Measurements from ENCODE around the gene PUS1.
"Not testable (repeated sequence)": the region's sequence is repeated elsewhere in the genome, so short reads cannot be mapped to it uniquely, and the experiment has no call there.

The PUS1 gene

GRCh38 chr12:131933387-131933786 lies 4.3 kb downstream of the PUS1 start:
- Mint-ChIP-seq H3K27me3 (no peaks in the 10 kb centered on the region), H3K36me3 (peaks cover 10% of the 10 kb centered on the region), H3K4me3 (no peak overlapping the region), H3K4me1 (ENCODE audit: low read depth) (peaks cover 14% of the 10 kb centered on the region), H3K9me3 (ENCODE audit: low read depth) (no peaks in the 10 kb centered on the region), H3K27ac (no peak overlapping the region)

- peaks cover 10% of the 10 kb centered on the region for H3K36me3 Mint-ChIP-seq
- H3K4me1 Mint-ChIP-seq (ENCODE audit: low read depth), result peaks cover 14% of the 10 kb centered on the region
- H3K27ac Mint-ChIP-seq, result no peak overlapping the region
- no peak overlapping the region for H3K4me3 Mint-ChIP-seq
- H3K9me3 Mint-ChIP-seq (ENCODE audit: low read depth), result no peaks in the 10 kb centered on the region
- no peaks in the 10 kb centered on the region for H3K27me3 Mint-ChIP-seq
Measured at GRCh38 chr12:131934535-131934934, 5.5 kb downstream of the PUS1 start.

GRCh38 chr12:131938082-131938481 lies 9.0 kb downstream of the PUS1 start:
- H3K4me3 Mint-ChIP-seq, result no peak overlapping the region
- H3K36me3 Mint-ChIP-seq, result peaks cover 2% of the 10 kb centered on the region
- no peaks in the 10 kb centered on the region for H3K4me1 Mint-ChIP-seq (ENCODE audit: low read depth)
- no peak overlapping the region for H3K27ac Mint-ChIP-seq
- H3K27me3 Mint-ChIP-seq, result no peaks in the 10 kb centered on the region
- H3K9me3 Mint-ChIP-seq (ENCODE audit: low read depth), result no peaks in the 10 kb centered on the region

GRCh38 chr12:131939007-131939406 lies 9.9 kb downstream of the PUS1 start:
- H3K27me3 Mint-ChIP-seq, result no peaks in the 10 kb centered on the region
- H3K9me3 Mint-ChIP-seq (ENCODE audit: low read depth), result no peaks in the 10 kb centered on the region
- H3K4me1 Mint-ChIP-seq (ENCODE audit: low read depth), result no peaks in the 10 kb centered on the region
- H3K36me3 Mint-ChIP-seq, result peaks cover 2% of the 10 kb centered on the region
- no peak overlapping the region for H3K4me3 Mint-ChIP-seq
- no peak overlapping the region for H3K27ac Mint-ChIP-seq

- Mint-ChIP-seq H3K9me3 (ENCODE audit: low read depth) (no peaks in the 10 kb centered on the region), H3K4me3 (no peak overlapping the region), H3K27me3 (no peaks in the 10 kb centered on the region), H3K27ac (no peak overlapping the region), H3K36me3 (peaks cover 2% of the 10 kb centered on the region), H3K4me1 (ENCODE audit: low read depth) (no peaks in the 10 kb centered on the region)
Measured at GRCh38 chr12:131940141-131940547, 11.1 kb downstream of the PUS1 start.

- Mint-ChIP-seq H3K36me3 (peaks cover 2% of the 10 kb centered on the region), H3K4me3 (no peak overlapping the region), H3K27me3 (no peaks in the 10 kb centered on the region), H3K4me1 (ENCODE audit: low read depth) (no peaks in the 10 kb centered on the region), H3K27ac (no peak overlapping the region), H3K9me3 (ENCODE audit: low read depth) (no peaks in the 10 kb centered on the region)
Measured at GRCh38 chr12:131941116-131941986, 12.3 kb downstream of the PUS1 start.

- Mint-ChIP-seq H3K4me3 (no peak overlapping the region), H3K27me3 (no peaks in the 10 kb centered on the region), H3K9me3 (ENCODE audit: low read depth) (no peaks in the 10 kb centered on the region), H3K36me3 (peaks cover 2% of the 10 kb centered on the region), H3K27ac (no peak overlapping the region), H3K4me1 (ENCODE audit: low read depth) (no peaks in the 10 kb centered on the region)
Measured at GRCh38 chr12:131941987-131942341, 12.9 kb downstream of the PUS1 start.

GRCh38 chr12:131942671-131943070 lies 13.6 kb downstream of the PUS1 start:
- Mint-ChIP-seq H3K4me1 (ENCODE audit: low read depth) (peaks cover 5% of the 10 kb centered on the region), H3K36me3 (peaks cover 2% of the 10 kb centered on the region), H3K4me3 (no peak overlapping the region), H3K9me3 (ENCODE audit: low read depth) (no peaks in the 10 kb centered on the region), H3K27me3 (no peaks in the 10 kb centered on the region), H3K27ac (no peak overlapping the region)

GRCh38 chr12:131943389-131943788 lies 14.3 kb downstream of the PUS1 start:
- H3K27me3 Mint-ChIP-seq, result no peaks in the 10 kb centered on the region
- H3K4me1 Mint-ChIP-seq (ENCODE audit: low read depth), result peaks cover 12% of the 10 kb centered on the region
- H3K9me3 Mint-ChIP-seq (ENCODE audit: low read depth), result no peaks in the 10 kb centered on the region
- no peak overlapping the region for H3K4me3 Mint-ChIP-seq
- H3K27ac Mint-ChIP-seq, result no peak overlapping the region
- no peaks in the 10 kb centered on the region for H3K36me3 Mint-ChIP-seq

- Mint-ChIP-seq H3K9me3 (ENCODE audit: low read depth) (no peaks in the 10 kb centered on the region), H3K4me3 (no peak overlapping the region), H3K4me1 (ENCODE audit: low read depth) (peaks cover 17% of the 10 kb centered on the region), H3K27ac (no peak overlapping the region), H3K27me3 (no peaks in the 10 kb centered on the region), H3K36me3 (no peaks in the 10 kb centered on the region)
Measured at GRCh38 chr12:131943876-131944275, 14.8 kb downstream of the PUS1 start.

GRCh38 chr12:131944601-131945251 lies 15.7 kb downstream of the PUS1 start:
- no peak overlapping the region for H3K27ac Mint-ChIP-seq
- no peaks in the 10 kb centered on the region for H3K27me3 Mint-ChIP-seq
- H3K36me3 Mint-ChIP-seq, result no peaks in the 10 kb centered on the region
- no peaks in the 10 kb centered on the region for H3K9me3 Mint-ChIP-seq (ENCODE audit: low read depth)
- no peak overlapping the region for H3K4me3 Mint-ChIP-seq
- peaks cover 20% of the 10 kb centered on the region for H3K4me1 Mint-ChIP-seq (ENCODE audit: low read depth)

GRCh38 chr12:131946757-131947156 lies 17.7 kb downstream of the PUS1 start:
- Mint-ChIP-seq H3K4me3 (no peak overlapping the region), H3K9me3 (ENCODE audit: low read depth) (no peaks in the 10 kb centered on the region), H3K36me3 (no peaks in the 10 kb centered on the region), H3K27me3 (no peaks in the 10 kb centered on the region), H3K4me1 (ENCODE audit: low read depth) (peaks cover 25% of the 10 kb centered on the region), H3K27ac (no peak overlapping the region)

- no peaks in the 10 kb centered on the region for H3K36me3 Mint-ChIP-seq
- no peaks in the 10 kb centered on the region for H3K9me3 Mint-ChIP-seq (ENCODE audit: low read depth)
- peaks cover 27% of the 10 kb centered on the region for H3K4me1 Mint-ChIP-seq (ENCODE audit: low read depth)
- no peak overlapping the region for H3K4me3 Mint-ChIP-seq
- peak overlapping the region; percentile 83 for H3K27ac Mint-ChIP-seq
- no peaks in the 10 kb centered on the region for H3K27me3 Mint-ChIP-seq
Measured at GRCh38 chr12:131947482-131948027, 18.5 kb downstream of the PUS1 start.

GRCh38 chr12:131948166-131948712 lies 19.2 kb downstream of the PUS1 start:
- peaks cover 34% of the 10 kb centered on the region for H3K4me1 Mint-ChIP-seq (ENCODE audit: low read depth)
- H3K4me3 Mint-ChIP-seq, result peak overlapping the region; percentile 78
- no peaks in the 10 kb centered on the region for H3K9me3 Mint-ChIP-seq (ENCODE audit: low read depth)
- H3K36me3 Mint-ChIP-seq, result no peaks in the 10 kb centered on the region
- H3K27me3 Mint-ChIP-seq, result no peaks in the 10 kb centered on the region
- H3K27ac Mint-ChIP-seq, result peak overlapping the region; percentile 83

GRCh38 chr12:131948713-131949430 lies 19.8 kb downstream of the PUS1 start:
- H3K9me3 Mint-ChIP-seq (ENCODE audit: low read depth); H3K36me3 Mint-ChIP-seq; H3K27me3 Mint-ChIP-seq: not testable (repeated sequence)
- peak overlapping the region; percentile 83 for H3K27ac Mint-ChIP-seq
- H3K4me3 Mint-ChIP-seq, result peak overlapping the region; percentile 78
- peaks cover 38% of the 10 kb centered on the region for H3K4me1 Mint-ChIP-seq (ENCODE audit: low read depth)
